Measurements from ENCODE around the gene PLCL2. TPM values are rescaled to one million over a fixed set of nuclear protein-coding genes. Genes with fewer than 3 reads are reported as not detected.

PLCL2 gene
- total and polyA plus RNA-seq, 11 donors = 10.4 to 80.9 (median 53.0) TPM

DNA sequence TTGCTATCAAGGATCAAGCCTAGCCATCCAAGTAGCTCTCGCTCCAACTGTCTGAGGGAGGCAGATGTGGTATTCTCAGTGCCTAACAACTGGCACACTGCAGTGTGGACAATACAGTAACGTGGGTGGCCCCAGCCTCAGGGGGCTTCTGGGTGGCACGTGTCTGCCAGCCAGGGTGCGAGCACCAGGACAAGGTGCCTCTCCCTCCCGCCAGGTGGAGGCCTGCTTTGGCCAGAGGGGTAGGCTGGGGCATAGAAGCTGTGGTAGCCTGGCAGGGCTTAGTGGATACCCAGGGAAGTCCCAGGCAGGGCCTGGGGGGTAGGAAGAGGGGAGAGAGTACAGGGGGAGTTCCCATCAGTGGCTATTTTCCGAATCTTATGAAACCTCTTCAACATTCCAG, 234.0 kb downstream of the PLCL2 start:
- 94 to 97% (median 96%) methylated on average over 6 of the region's 6 CpGs for WGBS, 4 donors
- H3K9me3 ChIP-seq = peaks cover 0 to 4% (median 0%) of the 10 kb centered on the region in 12 donors
- DNase-seq = no peak

DNA sequence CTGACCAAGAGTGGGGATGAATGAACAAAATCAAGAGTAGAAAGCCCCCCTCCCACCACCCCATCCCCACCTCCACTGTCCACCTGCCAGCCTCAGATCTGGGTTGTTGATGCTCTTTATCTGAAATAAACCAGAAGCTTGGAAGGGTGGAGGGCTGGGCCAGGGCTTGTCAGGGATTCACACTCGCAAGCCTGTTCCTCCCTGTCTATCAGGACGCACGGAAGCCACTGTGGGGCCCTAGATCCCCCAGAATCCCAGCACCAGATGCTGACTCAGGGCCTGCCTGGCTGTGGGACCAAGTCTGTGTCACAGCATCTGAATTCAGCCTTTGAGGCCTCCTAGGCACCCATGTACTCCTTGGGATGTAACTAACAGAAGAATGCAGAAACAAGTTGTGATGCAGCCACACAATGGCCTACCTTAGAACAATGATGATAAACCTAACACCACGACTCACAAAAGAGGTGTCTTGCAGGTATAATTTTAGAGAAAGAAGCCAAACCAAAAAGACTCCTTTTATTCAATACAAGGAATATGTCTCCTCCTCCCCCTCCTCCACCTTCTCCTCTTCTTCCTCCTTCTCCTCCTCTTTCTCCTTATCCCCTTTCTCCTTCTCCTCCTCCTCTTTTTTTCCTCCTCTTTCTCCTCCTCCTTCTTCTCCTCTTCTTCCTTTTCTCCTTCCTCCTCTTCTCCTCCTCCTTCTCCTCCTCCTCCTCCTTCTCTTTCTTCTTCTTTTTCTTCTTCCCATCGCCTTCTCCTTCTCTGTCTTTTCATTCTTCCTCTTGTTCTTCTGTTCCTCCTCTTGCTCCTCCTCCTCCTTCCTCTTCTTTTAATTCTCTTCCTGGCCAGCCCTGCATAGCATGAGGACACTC, 234.7 kb downstream of the PLCL2 start:
- Histone ChIP-seq H3K27me3 (no peaks in the 10 kb centered on the region), H3K4me1 (peaks cover 0 to 9% (median 0%) of the 10 kb centered on the region in 12 donors), H3K36me3 (no peaks in the 10 kb centered on the region), H3K9me3 (peaks cover 0 to 4% (median 0%) of the 10 kb centered on the region in 12 donors), H3K4me3 (no peak overlapping the region), H3K27ac (no peak overlapping the region)
- no peak for TF ChIP-seq POLR2A (IDR thresholded peaks at IDR 0.05)
- TF ChIP-seq, protein P1, sequence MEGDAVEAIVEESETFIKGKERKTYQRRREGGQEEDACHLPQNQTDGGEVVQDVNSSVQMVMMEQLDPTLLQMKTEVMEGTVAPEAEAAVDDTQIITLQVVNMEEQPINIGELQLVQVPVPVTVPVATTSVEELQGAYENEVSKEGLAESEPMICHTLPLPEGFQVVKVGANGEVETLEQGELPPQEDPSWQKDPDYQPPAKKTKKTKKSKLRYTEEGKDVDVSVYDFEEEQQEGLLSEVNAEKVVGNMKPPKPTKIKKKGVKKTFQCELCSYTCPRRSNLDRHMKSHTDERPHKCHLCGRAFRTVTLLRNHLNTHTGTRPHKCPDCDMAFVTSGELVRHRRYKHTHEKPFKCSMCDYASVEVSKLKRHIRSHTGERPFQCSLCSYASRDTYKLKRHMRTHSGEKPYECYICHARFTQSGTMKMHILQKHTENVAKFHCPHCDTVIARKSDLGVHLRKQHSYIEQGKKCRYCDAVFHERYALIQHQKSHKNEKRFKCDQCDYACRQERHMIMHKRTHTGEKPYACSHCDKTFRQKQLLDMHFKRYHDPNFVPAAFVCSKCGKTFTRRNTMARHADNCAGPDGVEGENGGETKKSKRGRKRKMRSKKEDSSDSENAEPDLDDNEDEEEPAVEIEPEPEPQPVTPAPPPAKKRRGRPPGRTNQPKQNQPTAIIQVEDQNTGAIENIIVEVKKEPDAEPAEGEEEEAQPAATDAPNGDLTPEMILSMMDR (IDR thresholded peaks at IDR 0.05) = no peak
- no peak for DNase-seq
- intact Hi-C loops (cut with DNase I) = no loop called here
- no peak for ATAC-seq
- WGBS, 4 donors = 76 to 96% (median 92%) methylated on average over 2 to 5 of the region's 5 CpGs

More for the DNA sequence above, 234.0 kb downstream of the PLCL2 start:
- intact Hi-C loops (cut with DNase I) = no loop called here
- Histone ChIP-seq H3K36me3 (no peaks in the 10 kb centered on the region), H3K4me1 (peaks cover 0 to 9% (median 0%) of the 10 kb centered on the region in 12 donors), H3K4me3 (no peak overlapping the region), H3K27me3 (no peaks in the 10 kb centered on the region), H3K27ac (no peak overlapping the region)
- TF ChIP-seq POLR2A (IDR thresholded peaks at IDR 0.05) = no peak
- TF ChIP-seq, protein P1 (IDR thresholded peaks at IDR 0.05) = no peak
- ATAC-seq = no peak

DNA sequence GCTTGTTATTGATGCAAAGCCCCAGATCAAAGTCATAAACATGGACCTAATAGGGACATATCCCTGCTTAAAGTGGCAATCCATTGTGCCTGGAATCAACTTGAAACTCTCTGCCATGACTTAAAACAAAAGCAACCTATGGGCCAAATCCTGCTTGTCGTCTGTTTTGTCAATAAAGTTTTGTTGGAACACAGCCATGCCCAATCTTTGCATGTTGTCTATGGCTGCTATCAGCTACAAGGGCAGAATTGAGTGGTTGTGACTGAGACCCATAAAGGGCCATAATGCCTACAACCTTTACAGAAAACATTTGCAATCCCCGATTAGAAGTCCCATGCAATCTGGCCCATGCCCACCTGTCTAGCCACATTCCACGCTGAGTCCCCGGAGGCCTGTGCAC, 235.4 kb downstream of the PLCL2 start:
- Histone ChIP-seq H3K9me3 (peaks cover 0 to 4% (median 0%) of the 10 kb centered on the region in 12 donors), H3K4me3 (no peak overlapping the region), H3K27me3 (no peaks in the 10 kb centered on the region), H3K4me1 (peaks cover 0 to 9% (median 0%) of the 10 kb centered on the region in 12 donors), H3K36me3 (no peaks in the 10 kb centered on the region), H3K27ac (no peak overlapping the region)
- ATAC-seq (no peak), DNase-seq (no peak)
- WGBS, 4 donors = 91 to 96% (median 94%) methylated on average over 4 of the region's 4 CpGs
- intact Hi-C loops (cut with DNase I) = no loop called here
- TF ChIP-seq, protein P1 (IDR thresholded peaks at IDR 0.05) = no peak
- TF ChIP-seq POLR2A (IDR thresholded peaks at IDR 0.05) = no peak

DNA sequence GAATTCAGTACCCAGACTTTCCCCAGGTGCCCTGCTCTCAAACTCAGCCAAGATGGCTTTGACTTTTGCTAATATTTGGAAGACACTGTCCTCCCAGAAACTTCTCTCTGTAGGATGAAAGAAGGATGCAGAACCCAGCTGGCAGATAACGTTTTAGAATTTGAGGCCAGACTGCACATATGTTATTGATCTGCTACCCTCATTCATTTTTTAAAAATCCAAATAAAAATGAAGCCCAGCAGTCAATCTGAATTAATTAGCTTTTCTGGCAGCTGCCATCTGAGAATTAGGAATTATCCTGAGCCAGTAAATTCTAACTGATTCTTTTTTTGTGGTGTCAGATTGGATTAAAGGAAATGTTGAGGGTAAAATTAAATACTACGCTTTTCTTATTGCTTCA, 236.6 kb downstream of the PLCL2 start:
- no peak for DNase-seq
- no peak for TF ChIP-seq POLR2A (IDR thresholded peaks at IDR 0.05)
- TF ChIP-seq, protein P1 (IDR thresholded peaks at IDR 0.05) = no peak
- Histone ChIP-seq H3K27ac (no peak overlapping the region), H3K4me1 (peaks cover 0 to 4% (median 0%) of the 10 kb centered on the region in 12 donors), H3K9me3 (peaks cover 0 to 4% (median 0%) of the 10 kb centered on the region in 12 donors), H3K36me3 (no peaks in the 10 kb centered on the region), H3K4me3 (no peak overlapping the region), H3K27me3 (no peaks in the 10 kb centered on the region)
- no peak for ATAC-seq
- 83 to 88% (median 87%) methylated on average over 2 of the region's 2 CpGs for WGBS, 4 donors
- intact Hi-C loops (cut with DNase I) = no loop called here
